Transverse colon (tissue), 4 donors: ENCODE results near the gene CHCHD3.

Experiments used
- CTCF ChIP-seq, 5 experiments: fragments of 200-600 bp in 3 of 5; fragments of 450-650 bp in 2 of 5; sonication (generic) in 3 of 5; IDR thresholded peaks; 1 replicate in 2 of 5; 2 replicates in 3 of 5; pipeline ENCODE4 v1.5.1; 2016 to 2017; ENCODE audit warnings: antibody characterized with exemption in 5 of 5, inconsistent platforms in 3 of 5, mild to moderate bottlenecking in 2 of 5, moderate library complexity in 1 of 5
- EP300 ChIP-seq: sonication (generic); formaldehyde crosslinking; IDR thresholded peaks from one replicate; pipeline ENCODE4 v1.6.1; 2017; ENCODE audit warnings: antibody characterized with exemption, low read depth
- POLR2A ChIP-seq: fragments of 450-650 bp; IDR thresholded peaks from one replicate; pipeline ENCODE4 v1.6.1; 2016; ENCODE audit warnings: antibody characterized with exemption, mild to moderate bottlenecking, moderate library complexity
- POLR2AphosphoS5 ChIP-seq, 3 donors: sonication (generic); formaldehyde crosslinking; IDR thresholded peaks; one replicate each; pipeline ENCODE4 v1.6.1; 2016; ENCODE audit warnings: antibody characterized with exemption in 3 of 3

- TF ChIP-seq POLR2AphosphoS5 (IDR thresholded peaks at IDR 0.05) = no peak
- TF ChIP-seq EP300 = no peak
- no peak for TF ChIP-seq CTCF (IDR thresholded peaks at IDR 0.05)
- no peak for TF ChIP-seq POLR2A
Observed at GRCh38 chr7:133023370-133024071, 58.4 kb downstream of the CHCHD3 start.
